HG03575 (cell line): ENCODE measurements around the gene TAF5.
"Not testable (repeated sequence)": the region's sequence is repeated elsewhere in the genome, so short reads cannot be mapped to it uniquely, and the experiment has no call there.

Experiments used
- ATAC-seq: cut with Tn5 transposase; IDR thresholded peaks from one replicate; pipeline ENCODE4 v1.9.1; 2021; ENCODE audit not compliant: unreplicated experiment, insufficient number of reproducible peaks, low FRiP score; ENCODE audit errors: extremely low read depth

Gene TAF5

DNA sequence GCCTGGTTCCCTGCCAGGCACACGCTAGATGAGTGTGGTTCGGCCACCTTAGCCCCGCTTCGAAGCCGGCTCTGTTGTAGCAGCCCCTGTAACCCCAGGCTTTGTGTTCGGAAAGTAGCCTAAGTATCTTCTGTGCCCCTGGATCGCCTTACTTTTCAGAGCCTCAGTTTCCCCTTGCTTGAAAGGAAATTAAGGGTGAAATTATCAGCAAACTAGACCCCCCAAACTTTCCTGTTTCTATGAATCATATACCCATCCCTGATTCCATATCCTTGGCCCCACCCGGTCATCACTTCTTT lies 29.0 kb downstream of the TAF5 start:
- no peak for ATAC-seq

DNA sequence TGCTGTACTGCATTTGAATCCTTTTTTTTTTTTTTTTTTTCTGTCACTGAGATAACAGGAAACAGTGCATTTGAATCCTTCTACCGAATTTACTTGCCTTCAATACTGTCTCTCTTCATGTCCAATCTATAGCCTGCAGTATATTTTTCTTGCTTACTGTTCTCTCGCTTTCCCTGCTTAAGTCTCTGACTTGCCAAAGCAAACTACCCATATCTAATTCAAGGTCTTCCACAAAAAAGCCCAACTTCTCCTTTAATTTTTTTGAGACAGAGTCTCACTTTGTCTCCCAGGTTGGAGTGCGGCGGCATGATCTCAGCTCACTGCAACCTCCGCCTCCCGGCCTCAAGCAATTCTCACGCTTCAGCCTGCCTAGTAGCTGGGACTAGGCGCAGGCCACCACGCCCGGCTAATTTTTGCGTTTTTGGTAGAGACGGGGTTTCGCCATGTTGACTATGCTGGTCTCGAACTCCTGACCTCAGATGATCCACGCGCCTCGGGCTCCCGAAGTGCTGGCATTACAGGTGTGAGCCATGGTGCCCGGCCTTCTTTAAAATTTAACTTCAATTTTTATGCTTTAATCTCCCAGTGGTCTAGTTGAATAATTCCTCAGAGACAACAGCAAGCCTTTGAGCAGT lies 29.5 kb downstream of the TAF5 start:
- ATAC-seq: no peak

DNA sequence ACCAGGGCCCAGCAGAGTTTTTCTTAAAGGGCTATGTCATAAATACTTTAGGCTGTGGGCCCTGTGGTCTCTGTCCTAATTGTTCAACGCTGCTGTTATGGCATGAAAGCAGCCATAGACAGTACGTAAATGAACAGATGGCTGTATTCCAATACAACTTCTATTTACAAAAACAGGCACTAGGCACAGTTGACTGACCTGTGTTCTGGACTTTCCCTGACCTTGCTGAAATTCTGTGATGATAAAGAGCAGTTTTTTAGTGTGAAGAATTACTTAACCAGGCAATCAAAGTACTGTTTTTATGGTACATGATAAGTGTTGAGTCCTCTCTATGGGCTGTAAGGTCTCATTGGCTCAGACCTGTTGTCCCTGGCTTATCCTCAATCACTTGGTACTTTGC lies 45.8 kb downstream of the TAF5 start:
- no peak for ATAC-seq

DNA sequence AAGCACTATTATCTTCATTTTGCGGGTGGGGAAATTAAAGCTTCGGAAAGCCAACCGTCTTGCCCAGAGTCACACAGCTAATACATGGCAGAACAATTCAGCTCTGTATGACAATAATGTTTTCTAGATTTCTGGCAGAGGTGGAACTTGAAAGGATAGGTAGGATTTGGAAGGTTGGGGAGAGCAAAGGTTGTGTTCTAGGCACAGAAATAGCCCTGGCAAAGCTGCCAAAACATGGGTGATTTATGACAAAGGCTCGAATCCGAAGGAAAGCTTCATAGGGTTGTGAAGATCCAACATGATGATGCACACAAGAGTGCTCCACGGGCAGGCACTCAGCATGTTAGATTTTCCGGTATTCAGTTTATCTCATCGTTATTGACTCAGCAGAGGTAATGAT lies 47.8 kb downstream of the TAF5 start:
- ATAC-seq: no peak

DNA sequence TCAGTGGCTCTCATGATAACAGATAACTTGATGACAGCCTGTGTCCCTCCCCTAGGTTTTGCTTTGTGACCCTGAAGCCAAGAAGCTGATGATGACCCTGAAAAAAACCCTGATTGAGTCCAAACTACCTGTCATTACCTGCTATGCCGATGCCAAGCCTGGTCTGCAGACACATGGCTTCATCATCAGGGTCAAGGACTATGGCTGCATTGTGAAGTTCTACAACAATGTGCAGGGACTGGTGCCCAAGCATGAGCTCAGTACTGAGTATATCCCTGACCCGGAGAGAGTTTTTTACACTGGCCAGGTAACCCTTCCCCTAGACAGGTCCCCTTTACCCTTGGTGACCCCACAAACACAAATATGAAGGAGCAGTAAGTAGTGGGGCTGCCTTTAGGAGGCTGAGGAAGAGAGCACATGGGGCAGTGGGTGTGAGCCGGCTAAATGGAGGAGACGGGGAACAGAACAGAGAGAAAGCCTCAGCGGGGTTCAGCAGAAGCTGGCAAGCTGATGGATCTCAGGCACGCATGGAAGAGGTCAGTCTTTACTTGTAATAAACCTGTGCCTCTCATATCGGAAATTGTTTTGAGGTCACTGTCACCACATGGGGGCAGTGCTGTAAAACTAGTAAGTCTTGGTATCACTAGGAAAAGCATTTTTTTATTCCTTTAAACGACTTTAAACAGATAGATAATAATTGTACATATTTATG lies 48.8 kb downstream of the TAF5 start:
- ATAC-seq: no peak

DNA sequence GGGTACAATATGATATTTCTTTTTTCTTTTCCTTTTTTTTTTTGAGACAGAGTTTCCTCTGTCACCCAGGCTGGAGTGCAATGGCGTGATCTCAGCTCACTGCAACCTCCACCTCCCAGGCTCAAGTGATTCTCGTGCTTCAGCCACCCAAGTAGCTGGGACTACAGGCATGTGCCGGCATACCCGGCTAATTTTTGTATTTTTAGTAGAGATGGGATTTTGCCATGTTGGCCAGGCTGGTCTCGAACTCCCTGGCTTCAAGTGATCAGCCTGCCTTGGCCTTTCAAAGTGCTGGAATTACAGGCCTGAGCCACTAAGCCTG lies 49.3 kb downstream of the TAF5 start:
- not testable (repeated sequence) for ATAC-seq

DNA sequence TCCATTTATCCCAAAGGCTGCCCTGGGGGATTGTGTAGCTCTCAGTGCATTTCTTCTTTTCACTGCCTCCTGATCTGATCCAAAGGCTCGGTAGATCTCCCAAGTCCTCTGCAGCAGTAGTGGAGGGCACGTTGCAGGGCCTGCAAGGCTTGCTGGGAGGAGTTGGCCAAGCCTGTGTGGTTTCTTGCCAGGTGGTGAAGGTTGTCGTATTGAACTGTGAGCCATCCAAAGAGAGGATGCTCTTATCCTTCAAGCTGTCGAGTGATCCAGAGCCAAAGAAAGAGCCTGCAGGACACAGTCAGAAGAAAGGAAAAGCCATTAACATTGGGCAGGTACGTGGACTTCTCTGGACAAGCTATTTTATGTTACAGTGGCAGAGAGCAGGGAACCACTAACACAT lies 49.8 kb downstream of the TAF5 start:
- ATAC-seq: no peak

DNA sequence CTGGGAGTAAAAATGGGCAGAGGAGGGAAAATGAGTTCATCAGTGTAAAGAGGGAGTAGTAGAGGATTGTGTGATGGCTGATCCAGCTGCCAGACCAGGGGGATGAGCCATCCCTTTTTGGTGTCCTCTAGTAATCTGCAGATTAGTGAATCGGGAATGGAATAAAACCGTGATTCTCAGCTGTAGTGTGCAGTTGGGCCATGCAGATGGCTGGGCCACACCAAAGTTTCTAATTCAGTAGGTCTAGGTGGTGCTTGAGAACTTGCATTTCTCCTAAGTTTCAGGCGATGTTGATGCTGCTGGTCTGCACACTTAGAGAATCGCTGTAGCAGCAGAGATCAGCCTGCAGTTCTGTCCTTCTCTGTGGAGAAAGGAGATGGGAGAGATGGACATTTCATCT lies 51.3 kb downstream of the TAF5 start:
- no peak for ATAC-seq

DNA sequence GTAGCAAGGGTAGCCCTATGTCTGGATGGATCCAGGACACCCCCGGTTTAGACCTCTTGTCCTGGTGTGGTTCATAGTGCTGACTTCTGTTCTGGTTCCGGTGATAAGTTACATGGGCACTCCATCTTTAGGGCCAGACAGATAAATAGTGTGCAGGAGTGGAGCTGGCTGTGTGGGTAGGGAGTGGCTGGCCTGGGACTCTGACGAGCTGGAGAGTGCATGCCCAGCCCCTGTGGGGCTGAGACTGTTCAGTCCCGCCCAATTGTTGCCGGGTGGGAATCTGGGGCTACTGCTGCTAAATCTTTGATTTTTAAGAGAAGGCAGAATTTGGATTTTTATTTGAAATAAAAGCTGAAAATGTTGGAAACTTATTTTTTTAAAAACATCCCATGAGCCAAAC lies 56.0 kb downstream of the TAF5 start:
- ATAC-seq: no peak

DNA sequence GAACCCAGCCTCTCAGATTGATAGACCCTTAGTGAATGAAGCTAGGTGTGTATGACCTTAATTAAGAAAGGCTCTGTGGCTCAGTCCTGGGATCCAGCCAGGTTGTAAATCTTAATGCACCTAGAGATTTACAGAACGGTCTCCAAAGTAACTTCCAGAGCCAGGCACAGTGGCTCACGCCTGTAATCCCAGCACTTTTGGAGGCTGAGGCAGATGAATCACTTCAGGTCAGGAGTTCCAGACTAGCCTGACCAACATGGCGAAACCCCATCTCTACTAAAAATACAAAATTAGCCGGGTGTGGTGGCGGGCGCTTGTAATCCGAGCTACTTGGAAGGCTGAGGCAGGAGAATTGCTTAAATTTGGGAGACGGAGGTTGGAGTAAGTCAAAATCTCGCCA lies 60.1 kb downstream of the TAF5 start:
- ATAC-seq: no peak

DNA sequence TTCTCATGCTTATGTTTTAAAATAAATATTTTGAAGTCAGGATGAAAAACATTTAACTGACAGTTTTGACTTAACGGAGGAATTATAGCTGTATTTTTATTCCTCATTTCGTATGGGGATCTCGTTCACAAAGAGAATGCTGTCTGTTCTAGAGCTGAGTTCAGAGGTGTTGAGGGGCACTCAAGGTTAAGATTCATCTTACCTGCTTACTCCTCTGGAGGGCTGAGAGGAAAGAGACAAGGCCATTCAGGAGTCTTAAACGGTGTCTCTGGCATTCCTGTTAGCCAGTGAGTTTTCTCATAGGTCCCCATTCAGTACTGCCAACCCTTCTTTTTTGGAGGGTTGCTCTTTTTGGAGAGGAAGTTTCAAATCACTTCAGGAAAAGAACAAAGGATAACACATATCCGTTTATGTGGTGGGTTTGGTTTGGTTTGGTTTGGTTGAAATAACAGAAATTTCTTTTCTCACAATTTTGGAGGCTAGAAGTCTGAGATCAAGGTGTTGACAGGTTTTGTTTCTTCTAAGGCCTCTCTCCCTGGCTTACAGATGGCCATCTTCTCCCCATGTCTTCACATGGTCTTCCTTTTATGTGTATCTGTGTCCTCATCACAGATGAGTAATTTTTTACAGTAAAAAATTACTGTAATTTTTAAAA lies 61.3 kb downstream of the TAF5 start:
- ATAC-seq: no peak

DNA sequence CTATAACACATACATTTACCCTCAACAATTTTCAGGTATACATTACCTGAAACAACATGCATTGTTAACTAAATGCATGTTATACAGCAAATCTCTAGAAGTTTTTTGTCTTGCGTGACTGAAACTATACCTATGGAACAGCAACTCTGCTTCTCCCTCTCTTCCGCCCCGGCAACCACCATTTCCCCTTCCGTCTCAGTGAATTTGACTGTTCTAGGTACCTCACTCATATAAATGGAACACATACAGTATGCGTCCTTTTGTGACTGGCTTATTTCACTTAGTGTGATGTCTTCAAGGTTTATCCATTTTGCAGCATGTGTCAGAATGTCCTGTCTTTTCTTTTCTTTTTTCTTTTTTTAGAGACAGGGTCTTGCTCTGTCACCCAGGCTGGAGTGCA lies 61.9 kb downstream of the TAF5 start:
- no peak for ATAC-seq

DNA sequence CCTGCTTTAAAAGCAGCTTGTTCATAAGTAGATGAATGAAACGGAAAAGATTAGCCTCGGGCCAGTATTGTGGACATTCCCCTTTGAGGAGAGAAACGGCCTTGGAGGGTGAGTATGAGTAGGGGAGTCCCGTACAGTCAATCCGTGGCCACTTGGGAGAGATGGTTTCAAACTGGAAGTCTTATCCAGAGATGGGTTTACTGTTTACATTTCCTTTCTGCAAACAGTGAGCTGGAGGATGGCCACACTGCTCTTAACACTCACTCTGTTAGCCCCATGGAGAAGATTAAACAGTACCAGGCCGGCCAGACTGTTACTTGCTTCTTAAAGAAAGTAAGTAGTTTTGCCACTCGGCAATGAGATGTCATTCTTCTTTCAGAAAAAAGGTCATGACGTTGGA lies 64.1 kb downstream of the TAF5 start:
- no peak for ATAC-seq

DNA sequence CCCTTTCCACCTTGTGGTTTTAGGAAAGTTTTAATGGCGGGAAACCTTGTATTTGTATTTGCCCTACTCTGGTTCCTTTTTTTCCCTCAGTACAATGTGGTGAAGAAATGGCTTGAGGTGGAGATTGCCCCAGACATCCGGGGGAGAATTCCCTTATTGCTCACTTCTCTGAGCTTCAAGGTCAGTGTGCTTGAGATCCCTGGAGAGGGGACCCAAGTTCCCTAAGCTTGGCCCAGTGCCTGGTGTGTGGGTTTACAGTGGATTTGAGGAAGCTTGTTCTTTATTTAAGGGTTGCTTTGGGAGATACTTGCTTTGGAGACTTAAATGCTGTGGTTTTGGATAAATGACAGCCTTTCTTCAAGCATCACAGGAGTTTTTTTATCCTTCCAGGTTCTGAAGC lies 66.1 kb downstream of the TAF5 start:
- ATAC-seq: no peak
